GM12878 (cell line): ENCODE measurements around the gene TRIM39. TPM values are rescaled to one million over a fixed set of nuclear protein-coding genes. Genes with fewer than 3 reads are reported as not detected.

Source experiments
- ATF2 ChIP-seq: IDR thresholded peaks from 2 replicates; pipeline ENCODE4 v1.6.1; 2012; ENCODE audit warnings: low read length, inconsistent platforms
- BCL11A ChIP-seq: IDR thresholded peaks from 2 replicates; pipeline ENCODE4 v1.6.1; 2011; ENCODE audit warnings: low read depth, low read length
- BCL3 ChIP-seq: IDR thresholded peaks from 2 replicates; pipeline ENCODE4 v1.6.1; 2011; ENCODE audit warnings: borderline replicate concordance, low read depth, mild to moderate bottlenecking, moderate library complexity, low read length; ENCODE audit not compliant: insufficient read depth, poor library complexity, severe bottlenecking
- CREB1 ChIP-seq: IDR thresholded peaks from 2 replicates; pipeline ENCODE4 v1.6.1; 2012; ENCODE audit warnings: low read depth, mild to moderate bottlenecking, inconsistent platforms
- CTCF ChIP-seq, 3 experiments: IDR thresholded peaks in 2 of 3; conservative IDR thresholded peaks in 1 of 3; 2 replicates each; pipeline ENCODE4 v1.5.1; 2011; ENCODE audit warnings: low read depth in 3 of 3, low read length in 3 of 3, mild to moderate bottlenecking in 3 of 3, control low read depth in 2 of 3, moderate library complexity in 2 of 3, inconsistent platforms in 1 of 3, mixed read lengths in 1 of 3; ENCODE audit not compliant: control insufficient read depth in 2 of 3, insufficient read depth in 1 of 3; ENCODE audit errors: extremely low read depth in 1 of 3
- EP300 ChIP-seq, 2 experiments: fragments of 150-350 bp in 1 of 2; IDR thresholded peaks; 2 replicates each; pipeline ENCODE4 v1.6.1; 2011 to 2012; ENCODE audit warnings: low read depth in 2 of 2, low read length in 2 of 2, borderline replicate concordance in 1 of 2, improper control_type of control experiment in 1 of 2, inconsistent platforms in 1 of 2; ENCODE audit not compliant: control insufficient read depth in 1 of 2
- GABPA ChIP-seq: IDR thresholded peaks from 2 replicates; pipeline ENCODE4 v1.6.1; 2014; ENCODE audit warnings: antibody characterized with exemption, low read depth, mild to moderate bottlenecking, inconsistent platforms
- HDGF ChIP-seq: fragments of 450-650 bp; IDR thresholded peaks from 2 replicates; pipeline ENCODE4 v1.6.1; 2016; ENCODE audit warnings: antibody characterized with exemption
- JUNB ChIP-seq: IDR thresholded peaks from 2 replicates; pipeline ENCODE4 v1.6.1; 2016; ENCODE audit warnings: antibody characterized with exemption, mild to moderate bottlenecking
- NBN ChIP-seq: fragments of 450-650 bp; IDR thresholded peaks from 2 replicates; pipeline ENCODE4 v1.6.1; 2016
- NFYB ChIP-seq: IDR thresholded peaks from 2 replicates; pipeline ENCODE4 v1.6.1; 2011; ENCODE audit warnings: low read depth, mild to moderate bottlenecking, low read length, improper control_type of control experiment, moderate library complexity; ENCODE audit not compliant: insufficient read depth
- POLR2A ChIP-seq: IDR thresholded peaks from 2 replicates; pipeline ENCODE4 v1.6.1; 2011; ENCODE audit warnings: low read depth, mild to moderate bottlenecking, low read length
- POLR2AphosphoS5 ChIP-seq: IDR thresholded peaks from 2 replicates; pipeline ENCODE4 v1.6.1; 2011; ENCODE audit warnings: mild to moderate bottlenecking, low read length, inconsistent platforms
- RFX5 ChIP-seq: IDR thresholded peaks from 2 replicates; pipeline ENCODE4 v1.6.1; 2011; ENCODE audit warnings: low read depth, low read length, improper control_type of control experiment
- SIN3A ChIP-seq: IDR thresholded peaks from 2 replicates; pipeline ENCODE4 v1.6.1; 2012; ENCODE audit warnings: low read depth, low read length, improper control_type of control experiment
- SP1 ChIP-seq: IDR thresholded peaks from one replicate; pipeline ENCODE4 v1.6.1; 2011; ENCODE audit warnings: low read depth, low read length
- SPI1 ChIP-seq: IDR thresholded peaks from 2 replicates; pipeline ENCODE4 v1.6.1; 2011; ENCODE audit warnings: low read depth, mild to moderate bottlenecking, low read length, moderate library complexity, borderline replicate concordance; ENCODE audit not compliant: insufficient read depth
- SREBF2 ChIP-seq: IDR thresholded peaks from 2 replicates; pipeline ENCODE4 v1.6.1; 2012; ENCODE audit warnings: mild to moderate bottlenecking, low read length
- SRF ChIP-seq, 2 experiments: IDR thresholded peaks; 2 replicates each; pipeline ENCODE4 v1.6.1; 2011; ENCODE audit warnings: low read depth in 2 of 2, low read length in 2 of 2, mild to moderate bottlenecking in 1 of 2, moderate library complexity in 1 of 2
- ZBTB40 ChIP-seq: fragments of 450-650 bp; IDR thresholded peaks from 2 replicates; pipeline ENCODE4 v1.6.1; 2016; ENCODE audit warnings: mild to moderate bottlenecking, moderate library complexity, borderline replicate concordance
- ZZZ3 ChIP-seq: IDR thresholded peaks from 2 replicates; pipeline ENCODE4 v1.6.1; 2011; ENCODE audit warnings: low read depth; ENCODE audit not compliant: control insufficient read depth, insufficient read length
- polyA plus RNA-seq, 11 experiments: library from polyadenylated mRNA; depleted of rRNA in 4 of 11; unstranded in 6 of 11; stranded (reverse) in 5 of 11; fragments of >200 nt; fragmentation: Nextera tagmentation in 4 of 11; fragmentation: Illumina TruSeq in 1 of 11; extraction: Ambion mirVana in 4 of 11; extraction: Trizol in 1 of 11; gene quantifications; 1 replicate in 1 of 11; 2 replicates in 10 of 11; pipeline versions ENCODE4 v1.2.1 to v1.2.3, GENCODE V29; 2011 to 2016; ENCODE audit warnings: inconsistent platforms in 2 of 11, missing spikeins in 2 of 11, low read depth in 1 of 11
- total RNA-seq, 4 experiments: library from RNA; depleted of rRNA in 3 of 4; stranded (reverse); fragments of >200 nt in 3 of 4; fragmentation: Illumina TruSeq in 1 of 4; extraction: Trizol in 1 of 4; gene quantifications; 2 replicates each; pipeline versions ENCODE4 v1.2.1 to v1.2.3, GENCODE V29; 2013 to 2021

The TRIM39 gene
- total and polyA plus RNA-seq, 10 of the 15 experiments (the other 5 are each of a cell fraction or from before 2014, with no cell fraction given): 3.0 to 11.9 (median 8.8) TPM

GRCh38 chr6:30326526-30327231 lies at the start of gene TRIM39 (continued):
- TF ChIP-seq ZBTB40 (peak; percentile 86), CTCF (IDR thresholded peaks at IDR 0.05 in 2 of 3, conservative IDR thresholded peaks at IDR 0.05 in 1 of 3; ENCODE audit: control insufficient read depth in 2 of 3, extremely low read depth in 1 of 3, insufficient read depth in 1 of 3, low read depth in 3 of 3, low read length in 3 of 3) (0 out of 6 replicates have a peak, but pooled peaks of 1 of the 3 experiments have one; percentile 5), RFX5 (no peak), HDGF (no peak), POLR2AphosphoS5 (peak; percentile 76), CREB1 (0 out of 2 replicates have a peak, but pooled peaks have one; percentile 53), SIN3A (peak; percentile 87; the same call in 1 of the 2 replicates), GABPA (peak; percentile 83), EP300 (IDR thresholded peaks at IDR 0.05; ENCODE audit: borderline replicate concordance in 1 of 2, control insufficient read depth in 1 of 2, low read depth in 2 of 2, low read length in 2 of 2) (no peak), ATF2 (no peak), SPI1 (0 out of 2 replicates have a peak, but pooled peaks have one; percentile 22), NFYB (peak; percentile 0; the same call in 1 of the 2 replicates), BCL3 (no peak), JUNB (no peak), SP1 (no peak), NBN (peak; percentile 5; the same call in 1 of the 2 replicates), SREBF2 (no peak), POLR2A (peak; percentile 90), ZZZ3 (no peak), SRF (IDR thresholded peaks at IDR 0.05; ENCODE audit: low read depth in 2 of 2, low read length in 2 of 2) (no peak), BCL11A (no peak)
